GM06990 (cell line): ENCODE results near the gene OPCML.

Experiments used
- DNase-seq: peaks from one replicate; pipeline ENCODE4 v3.0.0-alpha.2; 2011; ENCODE audit not compliant: insufficient read length; ENCODE audit errors: extremely low read depth
- H3K27me3 ChIP-seq: replicated peaks from 2 replicates; pipeline ENCODE4 v1.6.0; 2011; ENCODE audit warnings: low read length; ENCODE audit not compliant: control insufficient read depth, insufficient read depth
- H3K36me3 ChIP-seq: 2 replicates; pipeline ENCODE4 v1.5.1; 2011; ENCODE audit warnings: low read length; ENCODE audit not compliant: control insufficient read depth, insufficient read depth
- H3K4me3 ChIP-seq: replicated peaks from 2 replicates; pipeline ENCODE4 v1.5.1; 2011; ENCODE audit warnings: low read depth, mild to moderate bottlenecking, control low read depth, low read length
- TF ChIP-seq, protein P1 (sequence below): IDR thresholded peaks from 2 replicates; pipeline ENCODE4 v1.5.1; 2011; ENCODE audit warnings: low read length, control low read depth, mild to moderate bottlenecking, inconsistent platforms; ENCODE audit not compliant: insufficient read depth, poor library complexity, severe bottlenecking

Gene OPCML

DNA sequence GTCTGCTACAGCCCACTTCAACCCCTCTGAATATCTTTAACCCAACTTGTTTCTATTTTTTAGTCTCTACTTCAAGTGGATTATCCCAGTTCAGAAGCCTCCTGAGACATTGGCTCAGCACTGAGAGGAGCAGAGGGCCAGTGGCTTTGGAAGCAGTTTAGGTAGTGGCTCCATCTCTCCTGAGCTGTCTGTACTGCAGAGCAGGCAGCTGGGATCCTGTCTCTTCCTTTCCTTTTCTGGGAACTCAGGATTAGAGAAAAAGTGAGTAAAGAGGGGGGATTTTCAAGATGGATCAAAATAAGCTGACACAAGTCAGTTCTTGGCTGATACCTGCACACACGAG is 512.0 kb downstream of the OPCML start:
- TF ChIP-seq, protein P1, sequence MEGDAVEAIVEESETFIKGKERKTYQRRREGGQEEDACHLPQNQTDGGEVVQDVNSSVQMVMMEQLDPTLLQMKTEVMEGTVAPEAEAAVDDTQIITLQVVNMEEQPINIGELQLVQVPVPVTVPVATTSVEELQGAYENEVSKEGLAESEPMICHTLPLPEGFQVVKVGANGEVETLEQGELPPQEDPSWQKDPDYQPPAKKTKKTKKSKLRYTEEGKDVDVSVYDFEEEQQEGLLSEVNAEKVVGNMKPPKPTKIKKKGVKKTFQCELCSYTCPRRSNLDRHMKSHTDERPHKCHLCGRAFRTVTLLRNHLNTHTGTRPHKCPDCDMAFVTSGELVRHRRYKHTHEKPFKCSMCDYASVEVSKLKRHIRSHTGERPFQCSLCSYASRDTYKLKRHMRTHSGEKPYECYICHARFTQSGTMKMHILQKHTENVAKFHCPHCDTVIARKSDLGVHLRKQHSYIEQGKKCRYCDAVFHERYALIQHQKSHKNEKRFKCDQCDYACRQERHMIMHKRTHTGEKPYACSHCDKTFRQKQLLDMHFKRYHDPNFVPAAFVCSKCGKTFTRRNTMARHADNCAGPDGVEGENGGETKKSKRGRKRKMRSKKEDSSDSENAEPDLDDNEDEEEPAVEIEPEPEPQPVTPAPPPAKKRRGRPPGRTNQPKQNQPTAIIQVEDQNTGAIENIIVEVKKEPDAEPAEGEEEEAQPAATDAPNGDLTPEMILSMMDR = no peak
- H3K27me3 ChIP-seq = no peaks in the 10 kb centered on the region
- H3K36me3 ChIP-seq = no peaks in the 10 kb centered on the region
- no peak for DNase-seq
- H3K4me3 ChIP-seq = no peak overlapping the region

DNA sequence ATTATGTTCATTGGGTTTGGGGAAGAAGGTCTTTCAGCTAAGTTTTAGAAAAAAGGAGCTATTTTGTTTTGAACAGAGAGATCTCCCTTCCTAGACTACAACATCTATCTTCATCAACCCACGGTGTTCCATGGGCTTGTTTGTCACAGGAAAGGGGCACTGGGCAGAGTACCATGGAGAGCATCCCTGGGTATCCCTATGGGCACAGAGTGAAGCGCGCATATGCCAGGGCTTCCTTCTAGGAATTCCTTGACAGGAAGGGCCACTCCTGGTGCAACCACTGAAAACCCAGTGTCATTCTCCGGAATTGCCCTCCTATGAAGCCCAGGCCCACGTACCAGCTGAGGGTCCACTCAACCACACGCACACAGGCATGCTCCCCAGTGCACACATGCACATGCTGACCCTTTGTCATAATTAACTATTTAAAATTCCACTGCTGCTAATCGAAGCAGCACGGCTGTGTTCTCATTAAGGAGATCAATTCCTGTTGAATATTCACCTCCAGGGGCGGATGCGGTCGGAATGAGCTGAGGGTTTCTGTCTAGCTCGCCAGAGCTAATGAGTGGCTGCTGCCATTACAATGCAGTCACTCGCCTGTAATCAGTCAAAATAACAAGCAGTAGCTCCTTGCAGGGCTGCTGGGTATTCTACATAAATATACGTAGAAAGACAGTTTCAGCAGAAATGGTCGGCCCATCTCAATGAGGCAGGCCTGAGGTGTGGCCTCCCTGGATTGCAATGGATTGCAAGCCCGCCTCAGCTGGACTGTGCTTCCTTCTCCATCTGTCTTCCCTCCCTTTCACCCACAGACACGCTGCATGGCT is 512.5 kb downstream of the OPCML start:
- H3K4me3 ChIP-seq = no peak overlapping the region
- DNase-seq = no peak
- no peaks in the 10 kb centered on the region for H3K27me3 ChIP-seq
- H3K36me3 ChIP-seq = no peaks in the 10 kb centered on the region
- TF ChIP-seq, protein P1 = no peak

DNA sequence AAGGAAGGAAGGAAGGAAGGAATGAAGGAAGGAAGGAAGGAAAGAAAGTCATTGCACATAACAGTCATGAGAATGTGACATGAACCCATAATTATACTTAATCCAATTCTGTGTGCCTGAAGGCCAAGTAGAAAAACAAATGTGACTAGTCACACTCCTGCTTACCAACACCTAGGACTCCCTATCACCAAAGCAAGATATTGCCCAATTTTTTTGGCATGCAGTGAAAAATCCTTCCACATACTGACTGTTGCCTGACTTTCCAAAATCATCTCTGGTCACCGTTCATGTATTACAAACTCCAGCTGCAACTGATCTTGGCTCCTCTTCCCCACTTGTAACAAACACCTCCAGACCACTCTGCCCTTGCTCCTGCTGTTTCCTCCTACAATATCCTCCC is 516.8 kb downstream of the OPCML start:
- no peak for DNase-seq
- H3K36me3 ChIP-seq = no peaks in the 10 kb centered on the region
- TF ChIP-seq, protein P1 = no peak
- H3K27me3 ChIP-seq = no peaks in the 10 kb centered on the region
- no peak overlapping the region for H3K4me3 ChIP-seq

DNA sequence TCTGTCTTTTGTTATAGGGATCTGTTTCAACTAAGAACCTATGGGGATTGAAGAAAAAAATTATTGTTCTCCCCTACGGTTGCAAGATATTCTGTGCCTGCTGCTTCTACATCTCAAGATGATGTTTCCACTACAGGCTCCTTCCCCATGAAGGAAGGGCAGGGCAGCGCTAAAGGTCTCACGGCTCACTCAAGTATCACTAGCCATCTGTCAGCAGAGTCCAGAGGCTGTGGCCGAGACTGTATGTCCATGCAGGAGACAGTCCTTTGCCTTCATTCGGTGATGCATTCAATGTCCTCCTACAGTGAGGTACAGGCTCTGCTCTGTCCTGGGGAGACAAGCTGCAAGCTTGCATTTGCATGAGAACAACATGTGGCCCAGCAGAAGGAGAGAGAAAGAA is 518.0 kb downstream of the OPCML start:
- no peak for DNase-seq
- Histone ChIP-seq H3K27me3 (no peaks in the 10 kb centered on the region), H3K4me3 (no peak overlapping the region), H3K36me3 (no peaks in the 10 kb centered on the region)
- TF ChIP-seq, protein P1 = no peak

DNA sequence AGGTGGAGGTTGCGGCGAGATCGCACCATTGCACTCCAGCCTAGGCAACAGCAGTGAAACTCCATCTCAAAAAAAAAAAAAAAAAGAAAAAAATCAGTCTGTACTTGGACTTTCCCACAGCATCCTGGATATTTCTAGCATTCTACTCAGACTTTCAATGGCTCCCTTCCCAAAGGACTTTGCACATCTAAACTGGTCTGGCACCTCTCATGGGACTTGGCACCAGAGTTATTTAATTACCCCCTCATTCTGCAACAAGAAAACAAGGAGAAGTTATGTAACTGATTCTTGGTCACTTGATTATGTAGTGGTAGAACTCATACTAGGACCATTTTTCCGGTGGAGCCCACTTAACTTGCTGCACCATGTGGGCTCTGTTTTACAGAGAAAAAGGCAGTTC is 519.5 kb downstream of the OPCML start:
- TF ChIP-seq, protein P1 = no peak
- H3K27me3 ChIP-seq = no peaks in the 10 kb centered on the region
- H3K36me3 ChIP-seq = no peaks in the 10 kb centered on the region

More for the DNA sequence above, 519.5 kb downstream of the OPCML start:
- no peak overlapping the region for H3K4me3 ChIP-seq
- DNase-seq = no peak
